SK-N-SH treated with all-trans-retinoic acid at 6 μM for 48 hours (cell line): ENCODE data around the gene CLMN.

Source experiments
- ATAC-seq: fragments of 200-7000 bp; cut with Tn5 transposase; 3 replicates; pipeline ENCODE4 v1.9.1; 2020; ENCODE audit warnings: mild to moderate bottlenecking, moderate library complexity
- ARNTL ChIP-seq: fragments of 450-650 bp; formaldehyde crosslinking; IDR thresholded peaks from 2 replicates; pipeline ENCODE4 v1.5.0; 2020; ENCODE audit warnings: low read depth, mild to moderate bottlenecking, moderate library complexity, borderline replicate concordance
- BACH2 ChIP-seq: fragments of 250-450 bp; sonication (Bioruptor Pico); IDR thresholded peaks from 2 replicates; pipeline ENCODE4 v1.9.0; 2021; ENCODE audit warnings: mild to moderate bottlenecking, borderline replicate concordance
- CREB5 ChIP-seq: fragments of 250-450 bp; sonication (Bioruptor Pico); IDR thresholded peaks from 2 replicates; pipeline ENCODE4 v1.5.1; 2020; ENCODE audit warnings: low read depth, mild to moderate bottlenecking, moderate library complexity
- CSRNP3 ChIP-seq: fragments of 250-450 bp; sonication (Bioruptor Pico); IDR thresholded peaks from 2 replicates; pipeline ENCODE4 v1.5.1; 2021; ENCODE audit warnings: mild to moderate bottlenecking, moderate library complexity
- ESRRG ChIP-seq: fragments of 250-450 bp; sonication (Bioruptor Pico); IDR thresholded peaks from 2 replicates; pipeline ENCODE4 v1.6.1; 2021; ENCODE audit warnings: mild to moderate bottlenecking
- ISL1 ChIP-seq: fragments of 250-450 bp; sonication (Bioruptor Pico); IDR thresholded peaks from 2 replicates; pipeline ENCODE4 v2.1.2; 2022; ENCODE audit warnings: mild to moderate bottlenecking, moderate library complexity
- OSR1 ChIP-seq: fragments of 250-450 bp; sonication (Bioruptor Pico); IDR thresholded peaks from 2 replicates; pipeline ENCODE4 v1.8.0; 2022; ENCODE audit warnings: moderate library complexity, mild to moderate bottlenecking, inconsistent platforms
- PATZ1 ChIP-seq: fragments of 250-450 bp; sonication (Bioruptor Pico); IDR thresholded peaks from 2 replicates; pipeline ENCODE4 v1.8.0; 2020; ENCODE audit warnings: mild to moderate bottlenecking, moderate library complexity, borderline replicate concordance
- PPARA ChIP-seq: fragments of 250-450 bp; sonication (Bioruptor Pico); IDR thresholded peaks from 2 replicates; pipeline ENCODE4 v1.5.0; 2020; ENCODE audit warnings: mild to moderate bottlenecking, borderline replicate concordance
- RARB ChIP-seq: fragments of 250-450 bp; sonication (Bioruptor Pico); IDR thresholded peaks from 2 replicates; pipeline ENCODE4 v1.8.0; 2021; ENCODE audit warnings: mild to moderate bottlenecking, moderate library complexity
- SNAI2 ChIP-seq: fragments of 250-450 bp; sonication (Bioruptor Pico); IDR thresholded peaks from 2 replicates; pipeline ENCODE4 v1.5.0; 2020; ENCODE audit warnings: mild to moderate bottlenecking, moderate library complexity
- TCF4 ChIP-seq: fragments of 250-450 bp; sonication (Bioruptor Pico); IDR thresholded peaks from 2 replicates; pipeline ENCODE4 v1.8.0; 2021; ENCODE audit warnings: mild to moderate bottlenecking, moderate library complexity, borderline replicate concordance
- TOX ChIP-seq: fragments of 250-450 bp; sonication (Bioruptor Pico); IDR thresholded peaks from 2 replicates; pipeline ENCODE4 v1.8.0; 2021; ENCODE audit warnings: mild to moderate bottlenecking, moderate library complexity, borderline replicate concordance
- ZC3H10 ChIP-seq: fragments of 250-450 bp; sonication (Bioruptor Pico); IDR thresholded peaks from 2 replicates; pipeline ENCODE4 v1.5.1; 2021; ENCODE audit warnings: mild to moderate bottlenecking, moderate library complexity
- ZFP3 ChIP-seq: fragments of 250-450 bp; sonication (Bioruptor Pico); IDR thresholded peaks from 2 replicates; pipeline ENCODE4 v1.5.0; 2020; ENCODE audit warnings: mild to moderate bottlenecking, moderate library complexity
- ZFP30 ChIP-seq: fragments of 450-650 bp; formaldehyde crosslinking; IDR thresholded peaks from 2 replicates; pipeline ENCODE4 v1.5.0; 2022; ENCODE audit warnings: mild to moderate bottlenecking, moderate library complexity
- ZNF565 ChIP-seq: fragments of 450-650 bp; formaldehyde crosslinking; conservative IDR thresholded peaks from 2 replicates; pipeline ENCODE4 v1.5.0; 2020; ENCODE audit warnings: low read depth, mild to moderate bottlenecking, moderate library complexity
- ZNF70 ChIP-seq: fragments of 450-650 bp; formaldehyde crosslinking; IDR thresholded peaks from 2 replicates; pipeline ENCODE4 v1.5.0; 2020; ENCODE audit warnings: mild to moderate bottlenecking, moderate library complexity
- ZNF8 ChIP-seq: fragments of 450-650 bp; formaldehyde crosslinking; IDR thresholded peaks from 2 replicates; pipeline ENCODE4 v1.5.0; 2020; ENCODE audit warnings: mild to moderate bottlenecking, moderate library complexity
- TF ChIP-seq, protein P1 (sequence below): fragments of 250-450 bp; sonication (Bioruptor Pico); IDR thresholded peaks from 2 replicates; pipeline ENCODE4 v1.8.0; 2021; ENCODE audit warnings: low read depth, mild to moderate bottlenecking, moderate library complexity, borderline replicate concordance

Gene CLMN

GRCh38 chr14:95307402-95308041 is 12.2 kb downstream of the CLMN start:
- ATAC-seq: no peak
- TF ChIP-seq CSRNP3 (CRISPR knock-in tag): no peak
- TF ChIP-seq PPARA (CRISPR knock-in tag): no peak
- no peak for TF ChIP-seq CREB5 (CRISPR knock-in tag)
- TF ChIP-seq, all 23 proteins: peak for 0

DNA sequence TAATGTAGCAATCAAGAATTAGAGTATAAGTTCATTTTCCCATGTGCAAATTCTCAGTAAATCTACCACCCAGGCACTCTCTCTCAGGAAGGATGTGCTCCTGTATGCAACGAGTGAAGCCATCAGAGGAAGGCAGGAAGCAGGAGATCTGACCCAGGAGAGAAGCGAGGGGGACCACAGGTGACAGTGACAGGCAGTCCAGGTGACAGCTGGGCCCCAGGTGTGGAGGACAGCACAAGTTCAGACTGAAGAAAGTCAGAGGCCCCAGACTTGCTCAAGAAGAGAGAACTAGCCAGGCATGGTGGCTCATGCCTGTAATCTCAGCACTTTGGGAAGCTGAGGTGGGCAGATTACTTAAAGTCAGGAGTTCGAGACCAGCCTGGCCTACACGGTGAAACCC is 13.8 kb downstream of the CLMN start:
- no peak for ATAC-seq
- TF ChIP-seq ZNF8 (CRISPR knock-in tag): no peak
- TF ChIP-seq PATZ1: no peak
- TF ChIP-seq PPARA (CRISPR knock-in tag): no peak
- TF ChIP-seq CSRNP3 (CRISPR knock-in tag): no peak
- no peak for TF ChIP-seq ZFP30 (CRISPR knock-in tag)
- TF ChIP-seq SNAI2: no peak
- TF ChIP-seq, protein P1, sequence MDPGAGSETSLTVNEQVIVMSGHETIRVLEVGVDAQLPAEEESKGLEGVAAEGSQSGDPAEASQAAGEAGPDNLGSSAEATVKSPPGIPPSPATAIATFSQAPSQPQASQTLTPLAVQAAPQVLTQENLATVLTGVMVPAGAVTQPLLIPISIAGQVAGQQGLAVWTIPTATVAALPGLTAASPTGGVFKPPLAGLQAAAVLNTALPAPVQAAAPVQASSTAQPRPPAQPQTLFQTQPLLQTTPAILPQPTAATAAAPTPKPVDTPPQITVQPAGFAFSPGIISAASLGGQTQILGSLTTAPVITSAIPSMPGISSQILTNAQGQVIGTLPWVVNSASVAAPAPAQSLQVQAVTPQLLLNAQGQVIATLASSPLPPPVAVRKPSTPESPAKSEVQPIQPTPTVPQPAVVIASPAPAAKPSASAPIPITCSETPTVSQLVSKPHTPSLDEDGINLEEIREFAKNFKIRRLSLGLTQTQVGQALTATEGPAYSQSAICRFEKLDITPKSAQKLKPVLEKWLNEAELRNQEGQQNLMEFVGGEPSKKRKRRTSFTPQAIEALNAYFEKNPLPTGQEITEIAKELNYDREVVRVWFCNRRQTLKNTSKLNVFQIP (CRISPR knock-in tag): no peak
- no peak for TF ChIP-seq ZNF70

- ATAC-seq: no peak
- TF ChIP-seq CSRNP3 (CRISPR knock-in tag): no peak
- TF ChIP-seq TCF4: no peak
- TF ChIP-seq ZFP3 (CRISPR knock-in tag): no peak
- TF ChIP-seq SNAI2: no peak
- no peak for TF ChIP-seq ARNTL (CRISPR knock-in tag)
- no peak for TF ChIP-seq ESRRG
- TF ChIP-seq TOX: no peak
- TF ChIP-seq ZNF8 (CRISPR knock-in tag): no peak
- TF ChIP-seq PPARA (CRISPR knock-in tag): no peak
- TF ChIP-seq CREB5 (CRISPR knock-in tag): no peak
- no peak for TF ChIP-seq ZC3H10 (CRISPR knock-in tag)
- TF ChIP-seq ZFP30 (CRISPR knock-in tag): no peak
- TF ChIP-seq ISL1: no peak
- TF ChIP-seq ZNF565 (CRISPR knock-in tag): no peak
- TF ChIP-seq OSR1: no peak
- no peak for TF ChIP-seq RARB
- no peak for TF ChIP-seq BACH2
- TF ChIP-seq, all 23 proteins: peak for 0
These were observed 14.6 kb downstream of the CLMN start for GRCh38 chr14:95305145-95305544.
